ENCODE measurements around the gene RBM15.

Gene RBM15

DNA sequence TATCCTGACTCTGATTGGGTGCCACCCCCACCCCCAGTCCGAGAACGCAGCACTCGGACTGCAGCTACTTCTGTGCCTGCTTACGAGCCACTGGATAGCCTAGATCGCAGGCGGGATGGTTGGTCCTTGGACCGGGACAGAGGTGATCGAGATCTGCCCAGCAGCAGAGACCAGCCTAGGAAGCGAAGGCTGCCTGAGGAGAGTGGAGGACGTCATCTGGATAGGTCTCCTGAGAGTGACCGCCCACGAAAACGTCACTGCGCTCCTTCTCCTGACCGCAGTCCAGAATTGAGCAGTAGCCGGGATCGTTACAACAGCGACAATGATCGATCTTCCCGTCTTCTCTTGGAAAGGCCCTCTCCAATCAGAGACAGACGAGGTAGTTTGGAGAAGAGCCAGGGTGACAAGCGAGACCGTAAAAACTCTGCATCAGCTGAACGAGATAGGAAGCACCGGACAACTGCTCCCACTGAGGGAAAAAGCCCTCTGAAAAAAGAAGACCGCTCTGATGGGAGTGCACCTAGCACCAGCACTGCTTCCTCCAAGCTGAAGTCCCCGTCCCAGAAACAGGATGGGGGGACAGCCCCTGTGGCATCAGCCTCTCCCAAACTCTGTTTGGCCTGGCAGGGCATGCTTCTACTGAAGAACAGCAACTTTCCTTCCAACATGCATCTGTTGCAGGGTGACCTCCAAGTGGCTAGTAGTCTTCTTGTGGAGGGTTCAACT, 2.1 kb downstream of the RBM15 start:
- peaks cover 86% of the 10 kb centered on the region for H3K79me2 ChIP-seq (ENCODE audit: control insufficient read depth, low read length)
- peaks cover 7% of the 10 kb centered on the region for H3F3A ChIP-seq (ENCODE audit: control insufficient read depth, insufficient read depth)
- H4K20me1 ChIP-seq (ENCODE audit: control insufficient read depth, insufficient read depth, low read depth, low read length) = peaks cover 50% of the 10 kb centered on the region
- H3K4me1 ChIP-seq (ENCODE audit: control insufficient read depth, low read length) = peaks cover 67% of the 10 kb centered on the region
- no peak overlapping the region for H3K27ac ChIP-seq (ENCODE audit: low read depth, low read length)
- peak overlapping the region; percentile 91 for H3K4me3 ChIP-seq (ENCODE audit: low read length)
- no peaks in the 10 kb centered on the region for H3K9me2 ChIP-seq (replicated peaks; ENCODE audit: control insufficient read depth, low read length)
- H3K27me3 ChIP-seq (ENCODE audit: control insufficient read depth, low read length) = no peaks in the 10 kb centered on the region
- TF ChIP-seq EZH2phosphoT487 (IDR thresholded peaks at IDR 0.05; ENCODE audit: borderline replicate concordance, low read length) (no peak), CTCF (IDR thresholded peaks at IDR 0.05; ENCODE audit: low read depth, low read length, poor library complexity, severe bottlenecking) (no peak)
- H3K36me3 ChIP-seq (ENCODE audit: control insufficient read depth, low read length) = peaks cover 79% of the 10 kb centered on the region
- H3K4me2 ChIP-seq (ENCODE audit: low read length) = peak overlapping the region; percentile 74
- H3K9me3 ChIP-seq (ENCODE audit: control insufficient read depth, insufficient read depth, low read length) = no peaks in the 10 kb centered on the region

GRCh38 chr1:110341872-110342331, 2.7 kb downstream of the RBM15 start:
- Histone ChIP-seq H3K9me2 (replicated peaks; ENCODE audit: control insufficient read depth, low read length) (no peaks in the 10 kb centered on the region), H3F3A (ENCODE audit: control insufficient read depth, insufficient read depth) (peaks cover 7% of the 10 kb centered on the region), H3K27me3 (ENCODE audit: control insufficient read depth, low read length) (no peaks in the 10 kb centered on the region), H3K4me1 (ENCODE audit: control insufficient read depth, low read length) (peaks cover 67% of the 10 kb centered on the region), H4K20me1 (ENCODE audit: control insufficient read depth, insufficient read depth, low read depth, low read length) (peaks cover 50% of the 10 kb centered on the region), H3K79me2 (ENCODE audit: control insufficient read depth, low read length) (peaks cover 86% of the 10 kb centered on the region), H3K4me3 (ENCODE audit: low read length) (peak overlapping the region; percentile 91), H3K4me2 (ENCODE audit: low read length) (peak overlapping the region; percentile 74), H3K36me3 (ENCODE audit: control insufficient read depth, low read length) (peaks cover 85% of the 10 kb centered on the region), H3K27ac (ENCODE audit: low read depth, low read length) (no peak overlapping the region), H3K9me3 (ENCODE audit: control insufficient read depth, insufficient read depth, low read length) (no peaks in the 10 kb centered on the region)
- TF ChIP-seq EZH2phosphoT487 (IDR thresholded peaks at IDR 0.05; ENCODE audit: borderline replicate concordance, low read length) (no peak), CTCF (IDR thresholded peaks at IDR 0.05; ENCODE audit: low read depth, low read length, poor library complexity, severe bottlenecking) (no peak)

DNA sequence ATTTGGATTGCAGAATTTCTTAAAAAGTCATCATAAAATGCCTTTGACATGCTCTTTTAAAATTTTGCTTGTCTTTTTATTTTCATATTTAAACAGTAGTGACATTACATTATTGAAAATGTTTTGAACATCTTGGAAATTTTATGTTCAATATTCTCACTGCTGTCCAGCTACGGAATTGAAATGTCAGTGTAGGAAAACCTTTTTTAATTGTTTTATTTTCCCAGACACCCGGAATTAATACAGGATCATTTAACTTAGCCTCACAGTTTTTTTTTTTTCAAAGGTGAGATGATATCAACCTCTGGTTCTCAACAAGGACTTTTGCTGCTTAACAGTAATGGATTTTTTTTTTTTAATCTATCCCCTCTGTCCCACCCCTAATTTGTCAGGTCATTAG, 4.1 kb downstream of the RBM15 start:
- H3K9me2 ChIP-seq (replicated peaks; ENCODE audit: control insufficient read depth, low read length) = no peaks in the 10 kb centered on the region
- H3K36me3 ChIP-seq (ENCODE audit: control insufficient read depth, low read length) = peaks cover 88% of the 10 kb centered on the region
- TF ChIP-seq EZH2phosphoT487 (IDR thresholded peaks at IDR 0.05; ENCODE audit: borderline replicate concordance, low read length) = no peak
- no peak for TF ChIP-seq CTCF (IDR thresholded peaks at IDR 0.05; ENCODE audit: low read depth, low read length, poor library complexity, severe bottlenecking)
- no peaks in the 10 kb centered on the region for H3K27me3 ChIP-seq (ENCODE audit: control insufficient read depth, low read length)
- H3K4me3 ChIP-seq (ENCODE audit: low read length) = peak overlapping the region; percentile 91
- H3K79me2 ChIP-seq (ENCODE audit: control insufficient read depth, low read length) = peaks cover 90% of the 10 kb centered on the region
- H3K9me3 ChIP-seq (ENCODE audit: control insufficient read depth, insufficient read depth, low read length) = no peaks in the 10 kb centered on the region
- H3K27ac ChIP-seq (ENCODE audit: low read depth, low read length) = no peak overlapping the region
- peak overlapping the region; percentile 74 for H3K4me2 ChIP-seq (ENCODE audit: low read length)
- peaks cover 73% of the 10 kb centered on the region for H3K4me1 ChIP-seq (ENCODE audit: control insufficient read depth, low read length)
- H3F3A ChIP-seq (ENCODE audit: control insufficient read depth, insufficient read depth) = no peaks in the 10 kb centered on the region
- peaks cover 58% of the 10 kb centered on the region for H4K20me1 ChIP-seq (ENCODE audit: control insufficient read depth, insufficient read depth, low read depth, low read length)
